Calu3 (cell line): ENCODE results near the gene GHITM. TPM values are rescaled to one million over a fixed set of nuclear protein-coding genes. Genes with fewer than 3 reads are reported as not detected.

Experiments used
- BruUV-seq: library from RNA; stranded (reverse); fragments of 400-500 nt; replicated peaks from 2 replicates; lab custom pipeline; 2021; lab: Mats Ljungman, UMichigan
- CTCF ChIA-PET: fragments of 300-600 bp; sonication (Branson Sonifier 250); formaldehyde crosslinking; loops from one replicate; lab custom pipeline; 2022; ENCODE audit warnings: antibody characterized with exemption; lab: Charles Lee
- DNase-seq: peaks from one replicate; pipeline ENCODE4 v3.0.0; 2022
- H3K27ac Mint-ChIP-seq: one replicate; pipeline ENCODE4 v1.8.0; 2022; ENCODE audit warnings: mixed read lengths; ENCODE audit not compliant: unreplicated experiment
- H3K27me3 Mint-ChIP-seq: one replicate; pipeline ENCODE4 v1.8.0; 2022; ENCODE audit warnings: mixed read lengths; ENCODE audit not compliant: unreplicated experiment
- H3K36me3 Mint-ChIP-seq: one replicate; pipeline ENCODE4 v1.8.0; 2022; ENCODE audit warnings: mild to moderate bottlenecking, moderate library complexity, mixed read lengths; ENCODE audit not compliant: insufficient read depth, unreplicated experiment
- H3K4me1 Mint-ChIP-seq: one replicate; pipeline ENCODE4 v1.8.0; 2022; ENCODE audit warnings: mild to moderate bottlenecking, low read depth, mixed read lengths; ENCODE audit not compliant: unreplicated experiment
- H3K4me3 Mint-ChIP-seq: one replicate; pipeline ENCODE4 v1.8.0; 2022; ENCODE audit warnings: mild to moderate bottlenecking, low read depth, moderate library complexity, mixed read lengths; ENCODE audit not compliant: unreplicated experiment
- H3K9me3 Mint-ChIP-seq: one replicate; pipeline ENCODE4 v1.8.0; 2022; ENCODE audit warnings: low read depth, mixed read lengths; ENCODE audit not compliant: unreplicated experiment
- intact Hi-C: fragments of 100-400 bp; cut with micrococcal nuclease; formaldehyde crosslinking; loops from one replicate; pipeline ENCODE4 v1.10.0; 2022; ENCODE audit not compliant: unreplicated experiment
- total RNA-seq: library from RNA; stranded (reverse); gene quantifications from 2 replicates; pipeline ENCODE4 v1.2.3, GENCODE V29; 2022
- TF ChIP-seq, protein P1 (sequence below): fragments of 200-600 bp; IDR thresholded peaks from one replicate; pipeline ENCODE4 v1.8.0; 2022; ENCODE audit warnings: antibody characterized with exemption; ENCODE audit not compliant: unreplicated experiment

Gene GHITM
- total RNA-seq, 1 experiment from 2014 or later = 107 TPM

DNA sequence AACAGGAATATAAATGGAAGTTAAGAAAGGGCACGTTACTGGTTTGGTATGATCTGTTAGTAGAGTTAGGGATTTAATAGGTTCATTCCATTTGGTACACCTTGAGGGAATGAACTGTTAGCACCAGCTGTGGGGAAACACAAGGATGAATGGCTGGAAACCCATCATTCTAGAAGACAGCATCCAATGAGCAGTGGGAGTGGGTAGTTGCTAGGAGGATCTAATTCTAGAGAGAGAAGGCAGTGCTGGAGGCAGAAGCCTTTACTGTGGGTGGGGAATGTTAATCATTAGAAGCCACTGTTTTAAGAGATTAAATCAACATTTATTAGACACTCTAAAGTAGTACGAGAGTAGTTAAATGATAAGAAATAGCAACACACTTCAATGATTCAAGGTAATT is 18.8 kb downstream of the GHITM start:
- Mint-ChIP-seq H3K4me1 (no peaks in the 10 kb centered on the region), H3K36me3 (peaks cover 14% of the 10 kb centered on the region), H3K27ac (no peak overlapping the region), H3K4me3 (no peak overlapping the region), H3K9me3 (no peaks in the 10 kb centered on the region), H3K27me3 (peaks cover 4% of the 10 kb centered on the region)
- TF ChIP-seq, protein P1, sequence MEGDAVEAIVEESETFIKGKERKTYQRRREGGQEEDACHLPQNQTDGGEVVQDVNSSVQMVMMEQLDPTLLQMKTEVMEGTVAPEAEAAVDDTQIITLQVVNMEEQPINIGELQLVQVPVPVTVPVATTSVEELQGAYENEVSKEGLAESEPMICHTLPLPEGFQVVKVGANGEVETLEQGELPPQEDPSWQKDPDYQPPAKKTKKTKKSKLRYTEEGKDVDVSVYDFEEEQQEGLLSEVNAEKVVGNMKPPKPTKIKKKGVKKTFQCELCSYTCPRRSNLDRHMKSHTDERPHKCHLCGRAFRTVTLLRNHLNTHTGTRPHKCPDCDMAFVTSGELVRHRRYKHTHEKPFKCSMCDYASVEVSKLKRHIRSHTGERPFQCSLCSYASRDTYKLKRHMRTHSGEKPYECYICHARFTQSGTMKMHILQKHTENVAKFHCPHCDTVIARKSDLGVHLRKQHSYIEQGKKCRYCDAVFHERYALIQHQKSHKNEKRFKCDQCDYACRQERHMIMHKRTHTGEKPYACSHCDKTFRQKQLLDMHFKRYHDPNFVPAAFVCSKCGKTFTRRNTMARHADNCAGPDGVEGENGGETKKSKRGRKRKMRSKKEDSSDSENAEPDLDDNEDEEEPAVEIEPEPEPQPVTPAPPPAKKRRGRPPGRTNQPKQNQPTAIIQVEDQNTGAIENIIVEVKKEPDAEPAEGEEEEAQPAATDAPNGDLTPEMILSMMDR = no peak
- intact Hi-C loops = no loop called here
- DNase-seq = no peak
- BruUV-seq = no TSS peak
- CTCF ChIA-PET = no interaction called here

DNA sequence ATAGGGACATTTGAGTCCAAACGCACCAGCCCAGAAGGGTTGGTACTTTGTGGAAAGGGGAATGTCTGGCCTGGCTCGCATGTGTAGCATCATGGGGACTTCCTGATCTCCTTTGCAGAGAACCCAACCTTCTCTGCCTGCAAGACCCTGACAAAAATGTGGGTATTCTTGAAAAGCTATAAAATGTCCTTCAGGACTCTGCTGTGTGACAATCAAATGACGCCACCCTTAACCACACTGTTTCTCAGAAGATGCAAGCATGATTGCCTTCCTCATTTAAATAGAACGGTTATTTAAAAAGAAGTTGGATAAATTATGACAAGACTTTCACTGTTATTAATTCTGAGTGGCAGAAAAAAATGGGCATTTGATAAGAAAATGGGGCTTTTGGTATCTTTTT is 19.2 kb downstream of the GHITM start:
- H3K4me1 Mint-ChIP-seq = no peaks in the 10 kb centered on the region
- DNase-seq = no peak
- no peaks in the 10 kb centered on the region for H3K9me3 Mint-ChIP-seq
- H3K27ac Mint-ChIP-seq = no peak overlapping the region
- peaks cover 8% of the 10 kb centered on the region for H3K27me3 Mint-ChIP-seq
- H3K4me3 Mint-ChIP-seq = no peak overlapping the region
- CTCF ChIA-PET = no interaction called here
- TF ChIP-seq, protein P1 = no peak
- BruUV-seq = no TSS peak
- H3K36me3 Mint-ChIP-seq = peaks cover 12% of the 10 kb centered on the region
- intact Hi-C loops = no loop called here

DNA sequence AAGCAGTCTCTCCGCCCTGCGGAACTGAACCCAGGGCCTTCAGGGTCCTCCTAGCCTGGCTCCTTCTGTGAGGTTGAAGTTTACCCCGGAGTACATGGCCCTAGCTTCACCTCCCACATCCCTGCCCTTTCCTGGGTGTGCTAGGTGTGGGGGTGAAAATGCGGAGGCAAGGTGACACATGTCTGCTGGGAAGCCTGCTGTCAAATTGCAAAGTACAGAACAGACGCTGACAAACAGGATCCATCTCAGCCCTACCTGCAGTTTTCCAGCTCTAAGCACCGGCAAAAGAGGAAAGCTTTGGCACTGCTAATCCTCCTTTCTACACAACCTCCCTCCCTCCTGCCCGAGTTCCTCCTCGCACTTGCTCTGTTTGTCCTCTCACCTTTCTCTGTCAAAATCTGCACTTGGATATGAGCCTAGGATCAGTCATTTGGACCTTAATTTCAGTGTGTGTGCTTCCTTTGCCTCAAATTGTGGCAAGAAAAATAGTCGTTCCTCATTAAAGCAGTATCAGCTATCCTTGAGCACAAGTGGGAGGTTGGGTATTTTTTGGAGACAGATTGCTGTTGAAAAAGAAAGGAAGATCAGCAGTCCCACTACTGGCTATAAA is 19.9 kb downstream of the GHITM start:
- Mint-ChIP-seq H3K27me3 (peaks cover 15% of the 10 kb centered on the region), H3K4me1 (no peaks in the 10 kb centered on the region), H3K9me3 (no peaks in the 10 kb centered on the region), H3K27ac (no peak overlapping the region), H3K36me3 (peaks cover 11% of the 10 kb centered on the region), H3K4me3 (no peak overlapping the region)
- CTCF ChIA-PET = no interaction called here
- no TSS peak for BruUV-seq
- TF ChIP-seq, protein P1 = no peak
- DNase-seq = no peak
- intact Hi-C loops = no loop called here

DNA sequence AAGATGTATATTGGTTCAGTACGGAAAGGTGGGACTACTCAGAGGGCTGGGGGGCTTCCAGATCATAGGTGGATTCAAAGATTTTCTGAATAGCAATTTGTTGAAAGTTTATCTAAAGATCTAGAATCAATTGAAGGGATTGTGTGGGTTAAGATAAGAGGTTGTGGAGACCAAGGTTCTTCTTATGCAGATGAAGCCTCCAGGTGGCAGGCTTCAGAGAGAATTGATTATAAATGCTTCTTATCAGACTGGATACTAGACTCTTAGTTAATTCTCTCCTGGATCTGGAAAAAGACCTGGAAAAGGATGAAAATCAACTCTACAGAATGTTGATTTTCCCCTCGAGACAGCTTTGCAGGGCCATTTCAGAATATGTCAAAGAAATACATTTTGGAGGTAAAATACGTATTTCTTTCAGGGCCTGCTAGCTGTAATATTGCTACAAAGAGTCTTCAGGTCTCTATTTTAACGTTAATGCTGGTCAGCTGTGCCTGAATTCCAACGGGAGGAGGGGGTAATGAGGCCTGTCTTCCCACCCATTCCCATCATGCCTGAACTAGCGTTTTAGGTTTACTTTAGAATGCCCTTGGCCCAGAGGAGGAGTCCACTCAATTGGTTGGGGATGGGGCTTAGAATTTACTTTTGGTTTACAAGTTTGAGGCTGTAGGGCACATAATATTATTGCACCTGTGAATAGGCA is 21.5 kb downstream of the GHITM start:
- Mint-ChIP-seq H3K36me3 (peaks cover 1% of the 10 kb centered on the region), H3K27me3 (peaks cover 19% of the 10 kb centered on the region), H3K27ac (no peak overlapping the region), H3K9me3 (no peaks in the 10 kb centered on the region), H3K4me1 (no peaks in the 10 kb centered on the region), H3K4me3 (no peak overlapping the region)
- CTCF ChIA-PET = no interaction called here
- intact Hi-C loops = no loop called here
- no TSS peak for BruUV-seq
- TF ChIP-seq, protein P1 = no peak
- no peak for DNase-seq
